Testis (tissue), 2 donors: Measurements from ENCODE around the gene RAB3C.

Source experiments
- POLR2A ChIP-seq: fragments of 450-650 bp; IDR thresholded peaks from one replicate; pipeline ENCODE4 v1.6.1; 2017; ENCODE audit warnings: antibody characterized with exemption, mild to moderate bottlenecking, moderate library complexity
- TF ChIP-seq, protein P1 (sequence below), 3 experiments: fragments of 450-650 bp in 2 of 3; fragments of 200-600 bp in 1 of 3; sonication (generic) in 1 of 3; IDR thresholded peaks; one replicate each; pipeline ENCODE4 v1.5.1; 2016 to 2019; ENCODE audit warnings: antibody characterized with exemption in 3 of 3, mild to moderate bottlenecking in 2 of 3, moderate library complexity in 1 of 3

DNA sequence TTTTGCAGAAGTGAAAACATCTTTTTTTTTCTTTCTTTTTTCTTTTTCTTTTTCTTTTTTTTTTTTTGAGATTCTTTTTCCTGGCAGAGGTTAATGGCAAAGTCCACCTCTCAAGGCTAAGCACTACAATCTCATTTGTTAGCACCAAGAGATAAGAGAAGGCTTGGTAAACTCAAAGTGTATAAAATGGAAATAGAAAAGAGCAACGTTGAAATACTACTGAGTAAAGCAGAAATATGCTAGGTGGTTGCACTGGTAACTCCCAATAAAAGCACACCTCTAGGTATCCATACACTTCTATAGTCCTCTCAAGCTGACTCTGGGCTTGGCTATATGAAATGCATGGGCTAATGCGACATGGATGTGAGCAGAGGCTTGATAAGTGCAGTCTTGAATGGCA is 188.9 kb downstream of the RAB3C start:
- TF ChIP-seq, protein P1, sequence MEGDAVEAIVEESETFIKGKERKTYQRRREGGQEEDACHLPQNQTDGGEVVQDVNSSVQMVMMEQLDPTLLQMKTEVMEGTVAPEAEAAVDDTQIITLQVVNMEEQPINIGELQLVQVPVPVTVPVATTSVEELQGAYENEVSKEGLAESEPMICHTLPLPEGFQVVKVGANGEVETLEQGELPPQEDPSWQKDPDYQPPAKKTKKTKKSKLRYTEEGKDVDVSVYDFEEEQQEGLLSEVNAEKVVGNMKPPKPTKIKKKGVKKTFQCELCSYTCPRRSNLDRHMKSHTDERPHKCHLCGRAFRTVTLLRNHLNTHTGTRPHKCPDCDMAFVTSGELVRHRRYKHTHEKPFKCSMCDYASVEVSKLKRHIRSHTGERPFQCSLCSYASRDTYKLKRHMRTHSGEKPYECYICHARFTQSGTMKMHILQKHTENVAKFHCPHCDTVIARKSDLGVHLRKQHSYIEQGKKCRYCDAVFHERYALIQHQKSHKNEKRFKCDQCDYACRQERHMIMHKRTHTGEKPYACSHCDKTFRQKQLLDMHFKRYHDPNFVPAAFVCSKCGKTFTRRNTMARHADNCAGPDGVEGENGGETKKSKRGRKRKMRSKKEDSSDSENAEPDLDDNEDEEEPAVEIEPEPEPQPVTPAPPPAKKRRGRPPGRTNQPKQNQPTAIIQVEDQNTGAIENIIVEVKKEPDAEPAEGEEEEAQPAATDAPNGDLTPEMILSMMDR (IDR thresholded peaks at IDR 0.05), result no peak
- TF ChIP-seq POLR2A, result no peak
